GM23338 (cell line): Measurements from ENCODE around the gene ADGRD1. TPM values are rescaled to one million over a fixed set of nuclear protein-coding genes. Genes with fewer than 3 reads are reported as not detected.

Experiments used
- ATAC-seq: fragments of 200-7000 bp; cut with Tn5 transposase; 3 replicates; pipeline ENCODE4 v1.9.1; 2020
- DNase-seq: peaks from one replicate; pipeline ENCODE4 v3.0.0-alpha.2; 2015; ENCODE audit warnings: low spot score
- H2AFZ ChIP-seq: fragments of 200-600 bp; sonication (generic); 2 replicates; pipeline ENCODE4 v1.8.0; 2016; ENCODE audit warnings: antibody characterized with exemption, mild to moderate bottlenecking, moderate library complexity
- H3F3A ChIP-seq: fragments of 200-600 bp; sonication (generic); replicated peaks from 2 replicates; pipeline ENCODE4 v1.8.0; 2017; ENCODE audit warnings: antibody characterized with exemption, mixed run types, low read depth
- H3K27ac ChIP-seq: fragments of 200-600 bp; sonication (generic); 2 replicates; pipeline ENCODE4 v1.6.1; 2016; ENCODE audit warnings: low read depth
- H3K27me3 ChIP-seq: fragments of 200-600 bp; sonication (generic); 2 replicates; pipeline ENCODE4 v1.8.0; 2016; ENCODE audit warnings: mild to moderate bottlenecking, mixed run types, moderate library complexity; ENCODE audit not compliant: insufficient read depth
- H3K36me3 ChIP-seq: fragments of 200-600 bp; sonication (generic); 2 replicates; pipeline ENCODE4 v1.8.0; 2016; ENCODE audit warnings: mild to moderate bottlenecking; ENCODE audit not compliant: insufficient read depth
- H3K4me1 ChIP-seq: fragments of 200-600 bp; sonication (generic); 2 replicates; pipeline ENCODE4 v1.8.0; 2016; ENCODE audit warnings: mild to moderate bottlenecking, moderate library complexity; ENCODE audit not compliant: insufficient read depth
- H3K4me2 ChIP-seq: fragments of 200-600 bp; sonication (generic); 2 replicates; pipeline ENCODE4 v1.7.1; 2017; ENCODE audit warnings: mixed run types
- H3K4me3 ChIP-seq: fragments of 200-600 bp; sonication (generic); 2 replicates; pipeline ENCODE4 v1.6.1; 2016; ENCODE audit warnings: mixed run types
- H3K79me2 ChIP-seq: fragments of 200-600 bp; sonication (generic); replicated peaks from 2 replicates; pipeline ENCODE4 v1.8.0; 2017; ENCODE audit warnings: mild to moderate bottlenecking; ENCODE audit not compliant: insufficient read depth
- H3K9me2 ChIP-seq: fragments of 200-600 bp; sonication (generic); 2 replicates; pipeline ENCODE4 v1.8.0; 2017; ENCODE audit not compliant: insufficient read depth
- H4K20me1 ChIP-seq: fragments of 200-600 bp; sonication (generic); replicated peaks from 2 replicates; pipeline ENCODE4 v1.8.0; 2017; ENCODE audit warnings: mild to moderate bottlenecking; ENCODE audit not compliant: insufficient read depth
- H3K27ac Mint-ChIP-seq: 2 replicates; pipeline ENCODE4 v1.8.0; 2020; ENCODE audit warnings: inconsistent platforms, mild to moderate bottlenecking, moderate library complexity, mixed read lengths
- H3K27me3 Mint-ChIP-seq: 3 replicates; pipeline ENCODE4 v1.8.0; 2022; ENCODE audit warnings: low read depth, mild to moderate bottlenecking, moderate library complexity, mixed read lengths, inconsistent platforms; ENCODE audit not compliant: insufficient read depth, poor library complexity
- H3K36me3 Mint-ChIP-seq: 3 replicates; pipeline ENCODE4 v1.8.0; 2021; ENCODE audit warnings: low read depth, mild to moderate bottlenecking, inconsistent platforms, moderate library complexity, mixed read lengths
- H3K4me1 Mint-ChIP-seq: 3 replicates; pipeline ENCODE4 v1.8.0; 2020; ENCODE audit warnings: mild to moderate bottlenecking, inconsistent platforms, mixed read lengths
- H3K4me3 Mint-ChIP-seq: 3 replicates; pipeline ENCODE4 v1.8.0; 2021; ENCODE audit warnings: moderate library complexity, mild to moderate bottlenecking, inconsistent platforms, mixed read lengths
- H3K9me3 Mint-ChIP-seq: 3 replicates; pipeline ENCODE4 v1.8.0; 2020; ENCODE audit warnings: moderate library complexity, mild to moderate bottlenecking, inconsistent platforms, mixed read lengths
- CTCF ChIP-seq, 2 experiments: fragments of 200-600 bp in 1 of 2; sonication (generic) in 1 of 2; conservative IDR thresholded peaks; 2 replicates each; pipeline versions ENCODE4 v1.5.1 to v1.6.1; 2016 to 2017; ENCODE audit warnings: antibody characterized with exemption in 2 of 2, low read depth in 2 of 2, mild to moderate bottlenecking in 2 of 2, moderate library complexity in 1 of 2
- EZH2 ChIP-seq: fragments of 200-600 bp; sonication (generic); IDR thresholded peaks from one replicate; pipeline ENCODE4 v1.8.0; 2017; ENCODE audit warnings: antibody characterized with exemption, mild to moderate bottlenecking, low read depth; ENCODE audit not compliant: unreplicated experiment
- EZH2phosphoT487 ChIP-seq: fragments of 200-600 bp; sonication (generic); IDR thresholded peaks from one replicate; pipeline ENCODE4 v1.8.1; 2018; ENCODE audit warnings: antibody characterized with exemption; ENCODE audit not compliant: unreplicated experiment
- JUNB ChIP-seq: IDR thresholded peaks from one replicate; pipeline ENCODE4 v1.6.1; 2016; ENCODE audit warnings: antibody characterized with exemption; ENCODE audit not compliant: unreplicated experiment
- NANOG ChIP-seq: IDR thresholded peaks from 2 replicates; pipeline ENCODE4 v1.6.1; 2016; ENCODE audit warnings: antibody characterized with exemption, borderline replicate concordance
- POLR2AphosphoS5 ChIP-seq: IDR thresholded peaks from 2 replicates; pipeline ENCODE4 v1.6.1; 2016; ENCODE audit warnings: antibody characterized with exemption, low read depth
- REST ChIP-seq: IDR thresholded peaks from one replicate; pipeline ENCODE4 v1.6.1; 2018; ENCODE audit warnings: antibody characterized with exemption; ENCODE audit not compliant: unreplicated experiment
- STAT1 ChIP-seq: IDR thresholded peaks from one replicate; pipeline ENCODE4 v1.6.1; 2016; ENCODE audit warnings: antibody characterized with exemption; ENCODE audit not compliant: unreplicated experiment
- ZNF114 ChIP-seq: fragments of 250-450 bp; sonication (Bioruptor Pico); IDR thresholded peaks from 2 replicates; pipeline ENCODE4 v1.5.0; 2020; ENCODE audit warnings: mild to moderate bottlenecking, moderate library complexity
- ZNF331 ChIP-seq: fragments of 250-450 bp; sonication (Bioruptor Pico); IDR thresholded peaks from 2 replicates; pipeline ENCODE4 v1.5.0; 2020; ENCODE audit warnings: low read depth, mild to moderate bottlenecking, moderate library complexity
- ZNF462 ChIP-seq: fragments of 250-450 bp; sonication (Bioruptor Pico); IDR thresholded peaks from 2 replicates; pipeline ENCODE4 v1.5.0; 2020; ENCODE audit warnings: mild to moderate bottlenecking, moderate library complexity
- polyA plus RNA-seq: library from polyadenylated mRNA; unstranded; fragments of >200 nt; fragmentation: Nextera tagmentation; extraction: Ambion mirVana; gene quantifications from 2 replicates; pipeline ENCODE4 v1.2.1, GENCODE V29; 2016
- total RNA-seq: library from RNA; depleted of rRNA; stranded (reverse); fragments of >200 nt; shearing (Covaris generic); gene quantifications from 2 replicates; pipeline ENCODE4 v1.2.3, GENCODE V29; 2014
- TF ChIP-seq, protein P1 (sequence below): IDR thresholded peaks from 2 replicates; pipeline ENCODE4 v1.6.1; 2016; ENCODE audit warnings: antibody characterized with exemption

The ADGRD1 gene
- total and polyA plus RNA-seq, 2 experiments from 2014 or later: 1.4 TPM; not detected in 1

DNA sequence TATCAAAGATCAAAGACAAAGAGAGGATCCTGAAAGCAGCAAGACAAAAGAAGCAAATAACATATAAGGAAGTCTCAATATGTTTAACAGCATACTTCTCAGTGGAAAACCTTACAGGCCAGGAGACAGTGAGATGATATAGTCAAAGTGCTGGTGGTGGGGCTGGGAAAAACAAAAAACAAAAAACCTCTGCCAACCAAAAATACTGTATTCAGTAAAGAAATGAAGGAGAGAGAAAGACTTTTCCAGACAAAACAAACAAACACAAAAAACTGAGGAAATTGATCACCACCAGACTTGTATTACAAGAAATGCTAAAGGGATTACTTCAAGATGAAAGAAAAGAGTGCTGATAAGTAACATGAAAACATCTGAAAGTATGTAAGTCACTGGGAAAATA lies 221.2 kb downstream of the ADGRD1 start:
- no peak for ATAC-seq

More for the DNA sequence above, 221.2 kb downstream of the ADGRD1 start:
- Histone ChIP-seq H3K36me3 (no peaks in the 10 kb centered on the region), H3K4me3 (no peak overlapping the region), H3K4me1 (no peaks in the 10 kb centered on the region), H3F3A (no peaks in the 10 kb centered on the region), H4K20me1 (no peaks in the 10 kb centered on the region), H3K9me2 (no peaks in the 10 kb centered on the region), H3K27me3 (no peaks in the 10 kb centered on the region), H3K79me2 (no peaks in the 10 kb centered on the region), H3K4me2 (no peak overlapping the region), H2AFZ (no peak overlapping the region), H3K27ac (no peak overlapping the region)
- H3K4me1 Mint-ChIP-seq: no peaks in the 10 kb centered on the region
- H3K36me3 Mint-ChIP-seq: no peaks in the 10 kb centered on the region
- peaks cover 2% of the 10 kb centered on the region for H3K27me3 Mint-ChIP-seq
- TF ChIP-seq ZNF114 (CRISPR knock-in tag) (no peak), ZNF462 (CRISPR knock-in tag) (no peak), POLR2AphosphoS5 (no peak), EZH2phosphoT487 (no peak), CTCF (conservative IDR thresholded peaks at IDR 0.05; ENCODE audit: low read depth in 2 of 2) (no peak), NANOG (no peak), JUNB (no peak), STAT1 (no peak), ZNF331 (CRISPR knock-in tag) (no peak), REST (no peak), EZH2 (no peak)
- TF ChIP-seq, protein P1, sequence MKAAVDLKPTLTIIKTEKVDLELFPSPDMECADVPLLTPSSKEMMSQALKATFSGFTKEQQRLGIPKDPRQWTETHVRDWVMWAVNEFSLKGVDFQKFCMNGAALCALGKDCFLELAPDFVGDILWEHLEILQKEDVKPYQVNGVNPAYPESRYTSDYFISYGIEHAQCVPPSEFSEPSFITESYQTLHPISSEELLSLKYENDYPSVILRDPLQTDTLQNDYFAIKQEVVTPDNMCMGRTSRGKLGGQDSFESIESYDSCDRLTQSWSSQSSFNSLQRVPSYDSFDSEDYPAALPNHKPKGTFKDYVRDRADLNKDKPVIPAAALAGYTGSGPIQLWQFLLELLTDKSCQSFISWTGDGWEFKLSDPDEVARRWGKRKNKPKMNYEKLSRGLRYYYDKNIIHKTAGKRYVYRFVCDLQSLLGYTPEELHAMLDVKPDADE: no peak
- H3K27ac Mint-ChIP-seq: no peak overlapping the region
- DNase-seq: no peak
- H3K9me3 Mint-ChIP-seq: peaks cover 14% of the 10 kb centered on the region
- H3K4me3 Mint-ChIP-seq: no peak overlapping the region
